A673 (cell line): ENCODE measurements around the gene IFNAR1.

Source experiments
- EZH2 ChIP-seq: fragments of 200-600 bp; sonication (generic); IDR thresholded peaks from 2 replicates; pipeline ENCODE4 v1.6.1; 2017; ENCODE audit warnings: borderline replicate concordance, low read depth, mild to moderate bottlenecking, mixed read lengths, antibody characterized with exemption, low read length; ENCODE audit not compliant: poor library complexity, severe bottlenecking
- TF ChIP-seq, protein P1 (sequence below): fragments of 300-800, 200-600 bp; sonication (generic); conservative IDR thresholded peaks from 2 replicates; pipeline ENCODE4 v1.5.1; 2017; ENCODE audit warnings: low read depth, mild to moderate bottlenecking, antibody characterized with exemption, low read length, moderate library complexity, mixed read lengths

DNA sequence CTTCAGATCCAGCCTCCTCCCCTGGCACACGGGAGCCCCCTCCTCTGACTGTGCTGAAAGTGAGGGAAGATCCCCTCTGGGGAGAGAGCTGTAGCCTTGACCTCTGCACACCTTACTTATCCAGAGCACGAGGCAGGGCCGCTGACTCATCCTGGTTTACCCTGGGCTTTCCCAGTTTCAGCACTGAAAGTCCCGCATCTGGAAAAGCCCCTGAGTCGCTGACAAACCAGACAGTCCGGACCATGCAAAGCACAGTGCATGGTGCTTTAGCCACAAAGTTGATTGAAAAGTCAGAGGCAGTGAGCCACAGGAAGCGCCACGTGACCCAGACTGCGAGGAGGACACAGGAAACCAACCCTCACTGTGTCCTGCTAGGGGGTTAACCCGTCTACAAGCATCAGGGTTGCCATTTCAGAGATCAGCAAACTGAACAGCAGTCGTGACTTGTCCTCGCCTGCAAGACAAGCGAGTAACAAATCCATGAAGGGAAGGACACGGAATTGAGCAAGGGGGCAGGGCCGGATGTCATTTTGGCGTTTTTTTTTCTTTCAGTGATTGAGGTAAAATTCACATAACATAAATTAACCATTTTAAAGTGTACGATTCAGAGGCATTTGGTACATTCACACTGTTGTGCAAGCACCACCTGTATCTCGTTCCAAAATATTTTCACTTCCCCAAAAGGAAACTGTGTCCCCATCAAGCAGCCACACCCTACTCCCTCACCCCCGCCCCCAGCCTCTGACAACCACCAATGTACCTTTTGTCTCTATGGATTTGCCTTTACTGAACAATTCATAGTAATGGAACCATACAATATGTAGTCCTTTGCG, 58.5 kb downstream of the IFNAR1 start:
- TF ChIP-seq EZH2 = no peak
- TF ChIP-seq, protein P1, sequence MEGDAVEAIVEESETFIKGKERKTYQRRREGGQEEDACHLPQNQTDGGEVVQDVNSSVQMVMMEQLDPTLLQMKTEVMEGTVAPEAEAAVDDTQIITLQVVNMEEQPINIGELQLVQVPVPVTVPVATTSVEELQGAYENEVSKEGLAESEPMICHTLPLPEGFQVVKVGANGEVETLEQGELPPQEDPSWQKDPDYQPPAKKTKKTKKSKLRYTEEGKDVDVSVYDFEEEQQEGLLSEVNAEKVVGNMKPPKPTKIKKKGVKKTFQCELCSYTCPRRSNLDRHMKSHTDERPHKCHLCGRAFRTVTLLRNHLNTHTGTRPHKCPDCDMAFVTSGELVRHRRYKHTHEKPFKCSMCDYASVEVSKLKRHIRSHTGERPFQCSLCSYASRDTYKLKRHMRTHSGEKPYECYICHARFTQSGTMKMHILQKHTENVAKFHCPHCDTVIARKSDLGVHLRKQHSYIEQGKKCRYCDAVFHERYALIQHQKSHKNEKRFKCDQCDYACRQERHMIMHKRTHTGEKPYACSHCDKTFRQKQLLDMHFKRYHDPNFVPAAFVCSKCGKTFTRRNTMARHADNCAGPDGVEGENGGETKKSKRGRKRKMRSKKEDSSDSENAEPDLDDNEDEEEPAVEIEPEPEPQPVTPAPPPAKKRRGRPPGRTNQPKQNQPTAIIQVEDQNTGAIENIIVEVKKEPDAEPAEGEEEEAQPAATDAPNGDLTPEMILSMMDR = no peak
